HG03460 (cell line): Measurements from ENCODE around the gene GNLY.
A peak's percentile ranks its signal among the peaks of the same experiment; 100 is the strongest.

ENCODE experiments used
- ATAC-seq: cut with Tn5 transposase; IDR thresholded peaks from one replicate; pipeline ENCODE4 v1.9.1; 2021; ENCODE audit not compliant: unreplicated experiment

GNLY gene

DNA sequence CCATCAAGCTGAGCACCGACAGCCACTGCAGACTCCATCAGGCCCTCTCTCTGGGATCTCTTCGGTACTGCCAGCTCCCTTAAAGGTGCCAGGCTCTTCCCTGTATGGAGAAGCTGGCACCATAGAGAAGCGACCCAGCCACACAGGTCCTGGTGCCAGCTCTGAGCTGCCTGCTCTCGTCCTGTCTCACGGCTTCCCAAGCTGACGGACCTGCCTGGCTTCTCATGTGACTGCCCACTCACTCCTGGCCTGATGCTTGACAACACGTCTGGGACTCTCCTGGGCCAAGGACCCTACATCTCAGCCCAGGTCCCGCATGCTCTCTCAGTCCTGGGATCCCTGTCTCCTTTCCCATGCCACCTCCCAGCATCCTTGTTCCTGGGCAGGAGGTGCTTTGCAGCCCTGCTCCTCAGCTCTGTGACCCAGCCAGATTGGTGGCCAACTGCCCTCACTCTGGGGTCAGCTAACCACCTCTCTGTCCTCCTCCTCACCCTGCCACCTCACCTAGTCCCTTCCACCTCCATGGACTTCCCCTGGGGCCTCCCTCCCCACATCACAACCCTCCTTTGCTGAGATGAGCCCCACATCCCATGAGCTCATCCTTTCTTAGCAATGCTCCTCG is 47.2 kb downstream of the GNLY start:
- no peak for ATAC-seq

DNA sequence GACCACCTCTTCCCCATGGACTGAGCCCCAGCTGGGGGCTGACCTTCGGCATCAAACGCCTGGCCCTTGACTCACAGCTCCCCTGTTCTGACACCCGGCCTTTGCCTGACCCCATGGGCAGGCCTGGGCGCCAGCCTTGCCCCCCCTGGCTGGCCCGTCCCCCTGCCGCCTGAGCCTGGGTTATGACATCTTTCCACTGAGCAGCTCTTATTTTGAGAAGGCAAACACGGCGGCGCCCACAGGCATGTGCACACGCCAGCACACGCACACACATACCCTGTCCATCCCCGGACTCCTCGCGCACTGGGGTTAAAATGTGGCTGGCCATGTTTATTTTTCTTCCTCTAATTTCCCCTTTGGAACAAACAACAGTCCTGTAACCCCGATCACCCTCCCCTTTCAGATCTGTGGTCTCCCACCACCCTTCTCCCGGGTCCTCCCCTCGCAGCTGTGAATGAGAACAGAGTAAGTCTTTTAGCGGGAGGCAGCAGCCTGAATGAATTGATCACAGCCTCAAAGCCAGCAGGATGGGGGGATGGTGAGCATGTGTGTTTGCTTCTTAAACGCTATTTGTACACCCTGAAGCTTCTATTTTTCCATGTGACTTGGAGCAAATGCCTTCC is 47.8 kb downstream of the GNLY start:
- no peak for ATAC-seq

DNA sequence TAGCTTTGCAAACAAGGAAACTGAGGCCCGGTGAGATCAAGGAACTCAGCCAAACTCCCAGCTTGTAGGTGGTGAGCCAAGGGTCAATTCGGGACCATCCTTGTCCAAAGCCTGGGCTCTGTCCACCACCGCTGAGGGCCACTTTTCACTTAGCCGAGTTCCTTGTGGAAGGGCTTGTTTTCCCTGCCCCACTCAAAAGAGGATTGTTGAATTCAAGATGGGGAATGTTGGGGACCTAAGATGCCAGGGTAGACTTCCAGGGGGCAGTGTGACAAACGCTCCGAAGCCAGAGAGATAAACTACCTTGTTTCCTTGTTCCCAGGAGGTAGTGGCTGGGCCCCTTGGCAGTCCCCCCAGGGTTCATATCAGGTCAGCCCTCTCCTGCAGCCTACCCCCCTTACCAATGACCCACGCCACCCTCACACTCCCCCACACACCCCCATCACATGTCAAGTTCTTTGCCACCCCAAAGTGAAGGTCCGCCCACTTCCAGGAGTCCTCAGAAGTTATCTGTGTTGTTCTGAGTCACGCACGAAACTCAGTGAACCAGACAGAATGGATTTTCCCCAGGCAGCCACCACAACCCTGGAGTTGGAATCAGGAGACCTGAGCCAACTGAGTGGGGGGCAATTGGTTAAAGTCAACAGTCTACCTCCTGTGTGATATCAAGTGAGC is 49.3 kb downstream of the GNLY start:
- ATAC-seq, result no peak

DNA sequence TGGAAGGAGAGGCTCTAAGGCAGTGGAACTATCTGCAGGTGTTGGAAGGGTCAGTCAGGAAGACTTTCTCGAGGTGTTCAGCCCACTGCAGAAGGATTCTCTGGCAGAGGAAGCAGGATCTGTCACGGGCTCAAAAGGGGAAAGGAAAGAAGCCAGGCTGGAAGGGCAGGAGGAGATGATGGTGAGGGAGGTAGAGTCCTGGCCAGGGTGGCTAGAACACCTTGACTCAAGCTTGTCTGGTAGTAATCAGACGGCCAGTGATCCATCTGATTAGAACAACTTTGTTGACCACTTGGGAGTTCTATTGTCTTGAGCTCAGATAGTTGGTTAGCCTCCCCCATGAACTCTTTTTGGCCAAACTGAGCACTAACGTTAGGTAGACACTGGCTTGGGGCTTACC is 49.9 kb downstream of the GNLY start:
- no peak for ATAC-seq

DNA sequence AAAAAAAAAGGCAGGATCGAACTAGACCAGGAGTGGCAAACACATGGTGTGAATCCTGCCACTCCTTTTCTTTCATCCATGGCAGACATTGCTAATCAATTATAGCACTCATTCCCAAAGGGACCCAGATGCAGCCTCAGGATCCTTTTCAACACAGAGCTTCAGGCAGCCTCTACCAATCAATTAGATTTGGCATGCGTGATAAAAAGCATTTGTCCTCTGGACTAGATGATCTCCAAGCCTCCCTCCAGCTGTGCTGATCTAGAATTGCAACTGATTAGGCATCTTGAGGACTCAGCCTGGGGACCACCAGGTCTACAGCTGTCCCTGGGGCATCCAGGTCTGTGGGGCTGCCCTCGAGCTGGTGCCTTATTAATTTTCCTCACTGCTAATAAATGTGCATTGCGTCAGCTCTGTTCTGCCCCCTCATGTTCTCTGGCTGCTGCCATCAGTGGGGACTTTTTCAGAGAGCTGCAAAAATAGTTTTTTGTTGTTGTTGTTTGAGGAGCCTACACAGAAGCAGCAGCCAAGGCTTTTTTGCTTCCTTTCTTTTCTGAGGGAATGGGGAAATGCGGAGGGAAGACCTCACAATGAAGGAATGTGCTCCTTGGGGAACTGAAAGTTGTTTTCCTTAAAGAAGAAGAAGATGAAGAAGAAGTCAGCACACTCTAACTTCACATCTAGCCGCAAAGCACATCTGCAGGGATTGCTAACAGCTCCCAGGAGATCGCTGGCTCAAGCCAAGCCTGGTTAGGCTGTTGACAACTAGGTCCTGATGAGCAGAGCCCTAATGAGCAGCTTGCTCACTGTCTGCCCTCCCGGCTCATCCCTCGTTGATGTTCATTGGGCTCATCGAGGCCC is 50.8 kb downstream of the GNLY start:
- no peak for ATAC-seq

DNA sequence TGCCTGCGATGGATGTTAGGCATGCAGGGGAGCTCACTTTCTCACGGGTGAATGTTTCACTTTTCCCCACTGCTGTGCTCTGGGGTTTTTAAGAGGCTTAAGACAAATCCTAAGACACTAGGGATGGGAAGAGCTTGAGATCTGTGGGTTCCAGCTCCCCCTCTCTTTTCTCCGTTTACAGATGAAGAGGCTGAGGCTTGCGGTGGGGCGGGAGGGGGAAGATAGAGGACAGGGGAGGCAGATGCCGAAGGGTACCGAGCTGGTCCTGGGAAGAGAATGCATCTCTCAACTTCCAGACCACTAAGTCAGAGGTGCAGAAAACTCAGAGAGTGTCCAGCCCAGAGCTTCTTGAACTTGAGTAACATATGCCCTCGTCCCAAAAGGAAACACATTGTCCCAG is 51.5 kb downstream of the GNLY start:
- no peak for ATAC-seq

DNA sequence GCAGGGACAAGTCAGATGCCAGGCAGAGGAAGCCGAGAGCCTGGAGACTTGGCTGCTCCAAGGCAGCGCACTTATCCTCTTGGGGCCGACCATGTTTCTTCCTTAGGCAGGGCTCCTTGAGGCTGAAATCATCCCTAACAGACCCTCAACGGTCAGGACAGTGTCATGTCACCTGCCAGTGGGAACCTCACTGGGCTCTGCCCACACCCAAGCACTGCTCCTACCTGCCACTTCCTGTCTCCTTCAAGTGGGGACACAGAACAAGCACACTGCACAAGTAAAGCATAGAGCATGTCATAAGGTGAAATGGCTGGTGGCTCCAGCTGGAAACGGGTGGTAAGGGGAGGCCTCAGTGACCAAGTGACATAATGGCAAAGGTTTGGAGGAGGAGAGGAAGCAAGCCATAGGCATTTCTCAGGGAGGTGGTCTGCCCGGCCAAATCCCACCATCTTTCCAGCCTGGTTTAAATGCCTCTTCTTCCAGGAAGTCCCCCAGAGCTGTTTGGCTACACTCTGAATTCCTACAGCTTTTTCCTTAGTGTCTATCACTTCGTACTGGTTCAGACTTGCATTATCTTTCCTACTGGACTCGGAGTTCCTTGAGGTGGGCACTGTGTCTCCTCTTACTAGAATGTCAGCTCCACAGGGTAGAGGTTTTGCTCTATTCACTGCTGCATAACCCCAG is 52.3 kb downstream of the GNLY start:
- no peak for ATAC-seq

DNA sequence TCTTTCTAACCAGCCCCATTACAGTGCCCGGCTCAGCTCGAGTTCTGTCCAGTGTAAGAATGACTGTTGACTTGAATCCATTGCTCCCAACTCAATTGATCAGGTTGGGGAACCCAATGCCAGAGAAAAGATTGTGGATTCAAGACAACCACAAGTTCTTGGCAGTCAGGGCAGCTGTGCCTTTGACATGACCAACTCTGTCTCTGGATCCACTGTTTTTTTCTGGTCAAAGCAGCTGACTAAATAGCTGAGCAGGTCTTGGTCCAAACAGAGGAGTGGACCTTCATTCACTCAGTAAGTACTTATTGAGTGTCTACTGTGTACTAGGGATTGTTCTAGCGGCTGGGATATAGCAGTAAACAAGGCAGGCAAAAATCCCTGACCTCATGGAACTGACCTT is 53.3 kb downstream of the GNLY start:
- no peak for ATAC-seq

DNA sequence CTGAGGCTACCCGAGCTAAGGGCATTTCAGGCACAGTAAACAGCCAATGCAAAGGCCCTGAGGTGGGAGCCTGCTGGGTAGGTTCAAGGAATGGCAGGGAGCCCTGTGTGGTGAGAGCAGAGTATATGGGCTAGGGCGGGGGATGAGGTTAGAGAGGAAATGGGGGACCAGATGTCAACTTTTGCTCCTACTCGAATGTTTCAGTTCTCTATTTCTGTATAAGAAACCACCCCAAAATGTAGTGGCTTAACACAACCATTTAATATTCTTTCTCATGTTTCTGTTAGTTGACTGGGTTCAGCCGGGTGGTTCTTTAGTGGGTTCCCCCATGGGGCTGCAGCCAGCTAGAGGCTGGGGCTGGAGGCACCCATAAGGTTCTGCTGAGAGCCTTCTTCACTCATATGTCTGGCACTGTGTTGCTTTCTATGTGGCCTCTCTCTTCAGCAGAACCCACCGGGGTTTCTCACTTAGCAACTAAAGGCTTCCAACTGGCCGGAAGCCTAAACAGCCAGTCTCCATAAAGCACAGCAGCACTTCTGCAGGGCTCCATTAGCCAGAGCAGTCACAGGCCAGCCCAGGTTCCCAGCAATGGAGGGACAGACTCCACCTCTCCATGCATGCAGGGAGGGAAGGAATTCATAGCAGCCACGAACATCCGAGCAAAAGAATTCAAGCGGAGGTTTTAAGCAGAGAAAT is 54.0 kb downstream of the GNLY start:
- ATAC-seq, result peak; percentile 59
